Memory B cell (primary cell): ENCODE measurements around the gene HYPK.

Experiments
- ATAC-seq: fragments of 150-1000 bp; cut with Tn5 transposase; 2 replicates; pipeline ENCODE4 v1.10.0; 2021; ENCODE audit warnings: low read depth, mild to moderate bottlenecking, moderate library complexity
- DNase-seq, 2 donors: peaks; one replicate each; pipeline ENCODE4 v3.0.0; 2022; ENCODE audit warnings: low spot score in 2 of 2
- H3K27ac Mint-ChIP-seq: one replicate; pipeline ENCODE4 v1.8.0; 2022; ENCODE audit warnings: mild to moderate bottlenecking, moderate library complexity, mixed read lengths
- H3K27me3 Mint-ChIP-seq: one replicate; pipeline ENCODE4 v1.8.0; 2022; ENCODE audit warnings: mixed read lengths
- H3K36me3 Mint-ChIP-seq: one replicate; pipeline ENCODE4 v1.8.0; 2022; ENCODE audit warnings: mild to moderate bottlenecking, mixed read lengths
- H3K4me1 Mint-ChIP-seq: one replicate; pipeline ENCODE4 v1.8.0; 2022; ENCODE audit warnings: mixed read lengths
- H3K4me3 Mint-ChIP-seq: one replicate; pipeline ENCODE4 v1.8.0; 2022; ENCODE audit warnings: mild to moderate bottlenecking, moderate library complexity, mixed read lengths
- H3K9me3 Mint-ChIP-seq: one replicate; pipeline ENCODE4 v1.8.0; 2022; ENCODE audit warnings: mixed read lengths

The HYPK gene

GRCh38 chr15:43845421-43845820, 45.0 kb downstream of the HYPK start:
- H3K9me3 Mint-ChIP-seq: no peaks in the 10 kb centered on the region
- ATAC-seq (no peak), DNase-seq (no peak)
- H3K4me1 Mint-ChIP-seq: peaks cover 3% of the 10 kb centered on the region
- H3K36me3 Mint-ChIP-seq: peaks cover 14% of the 10 kb centered on the region
- H3K27ac Mint-ChIP-seq: no peak overlapping the region
- H3K4me3 Mint-ChIP-seq: no peak overlapping the region
- H3K27me3 Mint-ChIP-seq: no peaks in the 10 kb centered on the region

GRCh38 chr15:43851251-43851650, 50.9 kb downstream of the HYPK start:
- DNase-seq: no peak
- H3K36me3 Mint-ChIP-seq: peaks cover 7% of the 10 kb centered on the region
- no peak overlapping the region for H3K4me3 Mint-ChIP-seq
- no peak for ATAC-seq
- H3K27me3 Mint-ChIP-seq: no peaks in the 10 kb centered on the region
- no peaks in the 10 kb centered on the region for H3K9me3 Mint-ChIP-seq
- H3K27ac Mint-ChIP-seq: no peak overlapping the region
- no peaks in the 10 kb centered on the region for H3K4me1 Mint-ChIP-seq

- Mint-ChIP-seq H3K27me3 (no peaks in the 10 kb centered on the region), H3K4me1 (no peaks in the 10 kb centered on the region), H3K27ac (no peak overlapping the region), H3K4me3 (no peak overlapping the region), H3K9me3 (no peaks in the 10 kb centered on the region), H3K36me3 (peaks cover 7% of the 10 kb centered on the region)
- DNase-seq (no peak), ATAC-seq (no peak)
Measured at GRCh38 chr15:43852607-43853006, 52.2 kb downstream of the HYPK start.
